Measurements from ENCODE around the gene PAX3. TPM values are rescaled to one million over a fixed set of nuclear protein-coding genes. Genes with fewer than 3 reads are reported as not detected.

PAX3 gene
- total RNA-seq, 1 donor from 2014 or later = not detected

DNA sequence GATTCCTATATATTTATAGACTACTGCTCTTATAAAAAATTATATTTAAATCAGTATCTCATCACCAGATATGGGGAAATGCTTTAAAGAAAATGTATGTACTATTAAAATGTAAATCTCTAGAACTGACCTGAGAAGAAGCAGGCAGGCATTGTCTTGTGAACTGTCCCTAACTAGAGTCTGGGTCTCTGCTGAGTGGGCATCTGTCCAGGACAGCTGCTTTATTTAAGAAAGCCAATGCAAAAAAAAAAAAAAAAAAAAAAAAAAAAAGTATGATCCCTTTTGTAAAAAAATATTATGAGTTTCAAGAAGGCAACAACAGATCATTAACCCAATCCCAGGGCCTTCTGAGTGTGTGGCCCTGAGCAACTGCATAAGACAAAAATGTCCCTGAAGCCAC lies 66.0 kb downstream of the PAX3 start:
- ATAC-seq (no peak), DNase-seq (ENCODE audit: low spot score) (no peak)

DNA sequence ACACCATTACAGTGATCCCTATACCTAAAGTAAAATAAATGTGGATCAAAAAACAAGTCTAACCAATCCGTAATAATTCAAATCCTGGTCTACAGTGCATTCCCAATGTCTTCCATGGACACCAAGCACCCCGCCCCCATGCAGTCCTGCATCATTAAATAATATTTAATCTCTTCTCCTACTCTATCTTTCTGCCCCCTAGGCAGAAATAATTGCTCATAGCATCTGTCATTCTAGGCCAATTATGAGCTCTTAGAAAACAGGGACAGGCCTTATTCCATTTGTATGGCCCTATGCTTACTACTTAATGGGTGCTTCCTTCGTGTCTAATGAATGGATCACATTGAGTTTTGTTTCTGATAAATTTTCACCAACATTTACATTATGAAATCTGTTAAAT lies 66.4 kb downstream of the PAX3 start:
- DNase-seq (ENCODE audit: low spot score) (no peak), ATAC-seq (no peak)

DNA sequence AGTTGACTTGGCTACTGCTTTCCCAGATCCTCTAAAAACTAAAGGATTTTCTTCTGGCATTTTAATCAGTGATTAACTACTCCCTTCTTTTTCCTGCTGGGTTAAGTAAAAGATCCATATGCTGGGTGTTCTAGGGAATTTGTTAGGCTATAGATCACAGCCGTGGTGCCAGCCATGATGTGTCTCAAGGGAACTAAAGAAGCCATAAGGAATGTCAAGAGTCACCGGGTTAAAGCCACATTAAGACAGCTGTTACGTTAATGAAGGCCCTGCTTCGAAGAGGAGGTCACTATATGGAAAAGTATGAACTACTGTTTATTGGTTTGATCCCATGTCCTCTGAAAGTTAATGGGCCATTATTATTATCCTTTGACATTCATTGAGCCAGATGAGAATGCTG lies 70.7 kb downstream of the PAX3 start:
- ATAC-seq = no peak
- DNase-seq (ENCODE audit: low spot score) = no peak

- ATAC-seq = no peak
- no peak for DNase-seq (ENCODE audit: low spot score)
Measured at GRCh38 chr2:222218786-222219185, 80.0 kb downstream of the PAX3 start.

DNA sequence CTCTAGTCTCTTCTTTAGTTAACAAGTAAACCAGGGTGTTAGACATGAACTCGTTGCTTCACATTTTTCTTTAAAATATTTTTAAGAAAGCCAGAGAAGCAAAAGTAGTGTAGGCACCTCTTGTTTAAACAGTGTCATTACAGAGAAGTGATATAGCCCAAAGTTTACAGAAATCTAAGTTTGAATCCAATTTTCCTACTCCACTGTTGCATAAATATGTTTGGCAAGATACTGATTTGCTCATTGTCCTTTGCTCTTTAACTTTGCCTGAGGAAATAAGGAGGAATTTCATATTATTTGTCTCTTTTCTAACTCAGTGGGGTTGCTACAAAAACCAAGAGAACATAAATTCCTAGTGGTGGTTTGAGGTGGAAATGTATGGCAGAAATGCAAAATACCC lies 81.1 kb downstream of the PAX3 start:
- no peak for DNase-seq (ENCODE audit: low spot score)
- ATAC-seq = peak; percentile 74

DNA sequence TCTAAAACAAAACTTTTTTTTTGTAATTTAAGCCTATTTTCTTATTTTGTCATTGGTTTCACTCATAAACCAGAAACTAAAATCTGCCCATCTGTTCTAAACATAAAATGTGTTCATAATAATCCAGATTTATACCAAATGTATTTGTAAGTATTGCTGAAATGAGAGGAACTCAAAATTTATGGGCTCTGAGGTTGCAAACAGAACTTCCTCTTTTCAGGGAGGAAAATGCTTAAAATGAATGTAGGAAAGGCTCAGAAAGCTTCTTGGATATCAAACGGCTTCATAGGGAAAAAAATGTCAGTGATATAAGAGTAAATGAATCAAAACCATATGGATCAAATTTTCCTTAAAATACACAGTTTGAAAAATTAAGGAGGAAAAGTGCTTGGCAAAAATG lies 83.9 kb downstream of the PAX3 start:
- ATAC-seq = no peak
- no peak for DNase-seq (ENCODE audit: low spot score)

DNA sequence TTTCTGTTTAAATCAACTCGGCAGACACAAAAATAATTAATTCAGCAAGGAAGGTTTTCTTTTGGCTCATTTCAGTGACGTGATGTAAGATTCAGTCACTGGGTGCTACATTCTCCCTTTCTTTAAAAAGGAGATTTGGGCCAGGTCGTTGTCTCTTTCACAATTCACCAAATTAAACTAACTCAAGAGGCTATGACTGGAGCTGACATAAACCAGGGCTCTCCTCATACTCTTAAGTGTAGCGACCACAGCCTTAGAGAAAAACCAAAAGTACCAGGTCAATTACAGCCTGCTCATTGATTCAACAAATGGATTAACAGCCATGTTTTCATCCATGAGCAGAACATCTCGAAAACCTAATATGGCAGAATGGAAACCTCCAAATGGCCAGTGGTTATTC lies 85.7 kb downstream of the PAX3 start:
- DNase-seq (ENCODE audit: low spot score) = no peak
- no peak for ATAC-seq

DNA sequence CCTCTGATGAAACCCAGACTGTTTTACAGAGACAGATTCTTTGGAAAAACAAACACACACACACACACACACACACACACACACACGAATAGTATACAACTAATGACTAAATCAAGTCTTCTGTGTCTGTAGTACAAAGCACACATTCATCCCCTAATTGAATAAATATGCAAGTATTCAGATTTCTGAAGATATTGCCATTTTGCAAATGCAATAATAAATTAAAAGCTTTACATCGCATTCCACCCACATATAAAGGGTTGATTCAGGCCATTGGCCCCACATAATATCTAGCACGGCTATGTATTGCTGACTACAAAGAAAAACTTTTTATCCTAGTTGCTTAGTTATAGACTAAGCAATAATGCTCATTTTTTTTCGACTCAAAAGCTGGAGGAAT lies 86.2 kb downstream of the PAX3 start:
- DNase-seq (ENCODE audit: low spot score) (no peak), ATAC-seq (no peak)

DNA sequence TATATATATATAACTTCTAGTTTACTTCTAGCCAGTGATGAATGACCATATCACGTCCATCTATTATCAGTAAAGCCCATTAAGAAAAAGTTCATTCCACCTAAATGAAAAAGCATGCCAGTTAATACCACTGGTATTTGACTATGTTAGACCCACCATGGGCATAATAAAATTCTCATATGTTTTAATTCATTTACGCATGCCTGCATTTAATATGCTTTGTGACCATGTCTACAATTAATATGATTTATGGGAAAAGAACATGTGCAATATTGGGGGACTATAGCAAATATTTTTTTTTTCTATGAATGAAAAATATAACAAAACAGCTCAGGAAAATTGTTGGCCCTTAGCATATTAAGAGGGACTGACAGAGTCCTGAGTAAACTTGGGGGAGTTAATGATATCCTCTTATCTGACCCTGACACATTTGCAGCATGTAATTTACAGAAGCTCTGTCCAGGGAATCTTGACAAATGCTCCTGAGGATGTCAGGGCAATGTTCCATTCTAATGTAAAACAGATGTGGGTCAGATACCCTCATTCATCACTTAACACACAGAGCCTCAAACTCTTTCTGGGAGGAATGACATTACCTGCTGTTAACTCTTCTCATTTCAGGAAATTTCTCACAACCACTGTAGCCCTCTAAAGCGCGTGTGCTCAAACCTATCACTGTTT lies 90.6 kb downstream of the PAX3 start:
- ATAC-seq (no peak), DNase-seq (ENCODE audit: low spot score) (no peak)

DNA sequence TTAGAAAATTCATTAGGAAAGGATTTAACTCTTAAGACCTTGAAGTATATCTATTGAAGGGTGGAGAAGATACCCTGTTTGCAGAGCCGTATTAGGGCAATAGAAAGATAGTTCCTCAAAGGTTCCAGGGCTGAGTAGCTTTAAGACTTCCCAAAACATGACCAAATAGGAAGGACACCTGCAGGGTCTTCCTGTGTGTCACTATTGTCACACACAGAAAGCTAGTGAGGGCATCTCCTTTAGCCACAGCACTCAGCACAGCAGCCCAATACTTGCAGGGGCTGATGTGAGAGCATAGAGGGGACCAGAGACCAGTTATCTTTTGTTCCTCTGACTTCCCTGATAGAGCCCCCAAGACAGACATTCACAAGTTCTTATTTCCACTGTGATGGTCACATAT lies 93.7 kb downstream of the PAX3 start:
- no peak for ATAC-seq
- DNase-seq (ENCODE audit: low spot score) = no peak

DNA sequence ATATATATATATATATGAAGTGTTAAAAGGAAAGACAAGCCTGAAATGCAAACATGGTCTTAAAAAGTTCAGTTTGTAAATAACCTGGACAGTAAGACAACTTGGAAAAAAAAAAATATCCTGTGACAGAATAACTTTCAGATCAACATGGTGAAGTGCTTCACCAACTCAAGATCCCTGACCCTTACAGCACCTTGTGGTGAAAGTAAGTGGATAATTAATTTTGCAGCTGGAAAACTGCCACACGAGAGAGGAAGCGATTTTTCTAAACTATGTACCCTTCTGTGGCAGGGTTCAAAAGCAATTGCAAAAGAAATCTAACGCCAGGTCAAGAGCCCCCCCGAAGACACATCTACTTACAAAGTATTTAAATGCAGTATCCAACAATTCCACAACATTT lies 95.8 kb downstream of the PAX3 start:
- DNase-seq (ENCODE audit: low spot score) (no peak), ATAC-seq (no peak)

DNA sequence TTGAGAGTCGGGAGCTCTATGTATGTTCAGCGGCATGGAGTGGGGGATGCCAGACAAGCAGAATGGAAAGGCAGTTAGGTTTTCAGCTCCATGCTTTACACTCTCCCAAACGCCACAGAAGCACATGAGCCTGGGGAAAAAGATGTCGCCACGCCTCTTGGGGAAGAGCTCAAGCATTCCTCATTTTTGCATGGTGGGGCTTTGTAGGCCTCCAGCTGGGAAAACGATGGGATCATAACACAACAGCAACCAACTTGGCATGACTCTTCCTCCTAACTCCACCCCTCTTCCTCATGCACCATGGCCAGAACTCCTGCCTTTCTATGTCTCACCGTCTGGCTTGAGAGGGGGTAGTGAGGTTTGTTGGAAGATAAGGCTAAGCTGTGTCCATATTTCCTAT lies 102.6 kb downstream of the PAX3 start:
- ATAC-seq = no peak
- no peak for DNase-seq (ENCODE audit: low spot score)

- ATAC-seq (no peak), DNase-seq (ENCODE audit: low spot score) (no peak)
Measured at GRCh38 chr2:222194669-222195068, 104.1 kb downstream of the PAX3 start.

DNA sequence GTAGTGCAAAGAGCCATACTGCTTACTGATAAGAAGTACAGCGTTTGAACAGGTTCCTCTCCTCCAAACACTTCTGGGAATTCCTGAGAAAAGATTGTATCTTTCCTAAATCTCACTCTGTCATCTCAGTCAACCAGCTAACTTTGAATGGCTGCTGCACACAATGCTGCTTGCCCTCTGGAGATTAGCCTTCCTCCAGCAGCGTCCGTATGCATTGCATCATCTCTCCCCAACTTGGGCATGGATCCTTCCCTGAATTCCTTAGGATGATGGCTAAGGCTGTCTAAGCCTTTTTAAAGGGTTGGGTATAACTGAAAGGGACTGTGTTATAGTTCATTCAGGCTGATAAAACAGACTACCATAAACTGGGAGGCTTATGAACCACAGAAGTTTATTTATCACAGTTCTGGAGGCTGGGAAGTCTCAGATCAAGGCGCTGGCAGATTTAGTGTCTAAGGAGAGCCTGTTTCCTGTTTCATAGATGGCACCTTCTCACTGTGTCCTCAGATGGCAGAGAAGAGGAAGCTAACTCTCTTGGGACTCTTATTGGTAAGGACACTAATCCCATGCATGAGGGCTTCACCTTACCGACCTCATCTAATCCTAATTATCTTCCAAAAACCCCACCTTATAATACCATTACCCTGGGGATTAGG lies 105.3 kb downstream of the PAX3 start:
- DNase-seq (ENCODE audit: low spot score) (no peak), ATAC-seq (no peak)

DNA sequence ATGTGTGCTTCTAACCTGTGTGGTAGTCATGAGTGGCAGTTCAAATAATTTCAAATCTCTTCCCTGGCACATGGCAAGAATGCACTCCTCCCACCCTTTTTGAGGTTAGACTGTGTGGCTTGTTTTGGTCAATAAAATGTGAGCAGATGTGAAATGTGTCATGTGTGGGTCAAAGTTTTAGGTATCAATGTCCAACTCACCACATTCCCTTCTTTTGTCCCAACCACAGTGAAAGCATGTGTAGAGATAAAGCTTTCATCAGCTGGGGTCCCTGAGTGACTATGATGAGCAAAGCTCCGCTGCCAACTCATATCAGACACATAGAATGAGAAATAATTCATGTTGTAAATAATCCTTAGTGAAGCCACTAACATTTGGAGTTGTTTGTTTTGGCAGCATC lies 118.2 kb downstream of the PAX3 start:
- DNase-seq (ENCODE audit: low spot score) = no peak
- no peak for ATAC-seq

GRCh38 chr2:222179592-222179991 lies 119.2 kb downstream of the PAX3 start:
- no peak for ATAC-seq
- no peak for DNase-seq (ENCODE audit: low spot score)

- DNase-seq (ENCODE audit: low spot score) (no peak), ATAC-seq (no peak)
Measured at GRCh38 chr2:222178450-222178849, 120.3 kb downstream of the PAX3 start.

DNA sequence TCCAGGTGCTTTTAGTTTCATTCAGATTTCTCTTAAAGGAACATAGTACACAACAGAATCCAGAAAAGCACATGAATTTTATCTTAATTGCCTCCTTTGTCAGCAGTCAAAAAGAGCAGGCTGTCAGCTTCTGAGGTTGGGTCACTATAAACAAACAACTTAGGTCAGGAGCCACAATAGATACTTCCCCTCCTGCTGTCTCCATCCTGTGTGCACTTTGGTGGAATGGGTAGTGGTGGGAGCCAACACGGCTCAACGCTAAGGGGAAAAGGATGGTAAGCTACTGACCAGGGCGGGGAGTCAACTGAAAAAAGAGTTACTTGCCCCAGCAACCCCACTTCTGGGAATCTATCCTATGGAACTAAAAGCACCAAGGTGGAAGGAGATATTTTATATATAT lies 121.9 kb downstream of the PAX3 start:
- no peak for ATAC-seq
- DNase-seq (ENCODE audit: low spot score) = no peak

- no peak for ATAC-seq
- DNase-seq (ENCODE audit: low spot score) = no peak
Measured at GRCh38 chr2:222174450-222174849, 124.3 kb downstream of the PAX3 start.

- DNase-seq (ENCODE audit: low spot score) (no peak), ATAC-seq (no peak)
Measured at GRCh38 chr2:222169346-222169745, 129.5 kb downstream of the PAX3 start.

- ATAC-seq = no peak
Measured at GRCh38 chr2:222167762-222168161, 131.0 kb downstream of the PAX3 start.

DNA sequence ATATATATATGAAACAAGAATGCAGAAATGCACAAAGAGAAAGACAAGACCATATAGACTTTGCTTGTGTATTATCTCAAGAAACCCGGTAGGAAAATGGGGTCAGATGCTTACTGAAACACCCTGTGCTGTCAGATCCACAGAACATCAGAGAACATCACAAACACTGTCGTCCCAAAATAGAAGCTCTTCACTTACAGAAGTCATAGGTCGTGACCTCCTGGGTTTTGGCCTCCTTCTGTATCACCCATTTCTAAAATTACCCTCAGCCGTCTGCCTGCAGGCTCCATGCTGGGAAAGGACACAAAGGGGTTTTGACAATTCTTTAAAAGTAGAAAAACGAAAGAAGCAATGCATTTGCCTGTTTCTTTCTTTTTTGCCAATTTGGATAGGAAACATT lies 137.9 kb downstream of the PAX3 start:
- ATAC-seq = no peak
- no peak for DNase-seq (ENCODE audit: low spot score)

More at GRCh38 chr2:222167762-222168161, 131.0 kb downstream of the PAX3 start:
- no peak for DNase-seq (ENCODE audit: low spot score)

- no peak for DNase-seq (ENCODE audit: low spot score)
- no peak for ATAC-seq
Measured at GRCh38 chr2:222160125-222160524, 138.7 kb downstream of the PAX3 start.

Measured in left lobe of liver (tissue), 2 donors.